DOHH2 (cell line): ENCODE data around the gene VWA3B.

Experiments
- EZH2phosphoT487 ChIP-seq: fragments of 200-600 bp; sonication (generic); IDR thresholded peaks from 2 replicates; pipeline ENCODE4 v1.6.1; 2017; ENCODE audit warnings: borderline replicate concordance, mild to moderate bottlenecking, antibody characterized with exemption, low read length, moderate library complexity, mixed read lengths
- TF ChIP-seq, protein P1 (sequence below): fragments of 200-600 bp; sonication (generic); IDR thresholded peaks from one replicate; pipeline ENCODE4 v1.5.1; 2014; ENCODE audit warnings: antibody characterized with exemption, mild to moderate bottlenecking, low read depth, low read length; ENCODE audit not compliant: poor library complexity, severe bottlenecking

DNA sequence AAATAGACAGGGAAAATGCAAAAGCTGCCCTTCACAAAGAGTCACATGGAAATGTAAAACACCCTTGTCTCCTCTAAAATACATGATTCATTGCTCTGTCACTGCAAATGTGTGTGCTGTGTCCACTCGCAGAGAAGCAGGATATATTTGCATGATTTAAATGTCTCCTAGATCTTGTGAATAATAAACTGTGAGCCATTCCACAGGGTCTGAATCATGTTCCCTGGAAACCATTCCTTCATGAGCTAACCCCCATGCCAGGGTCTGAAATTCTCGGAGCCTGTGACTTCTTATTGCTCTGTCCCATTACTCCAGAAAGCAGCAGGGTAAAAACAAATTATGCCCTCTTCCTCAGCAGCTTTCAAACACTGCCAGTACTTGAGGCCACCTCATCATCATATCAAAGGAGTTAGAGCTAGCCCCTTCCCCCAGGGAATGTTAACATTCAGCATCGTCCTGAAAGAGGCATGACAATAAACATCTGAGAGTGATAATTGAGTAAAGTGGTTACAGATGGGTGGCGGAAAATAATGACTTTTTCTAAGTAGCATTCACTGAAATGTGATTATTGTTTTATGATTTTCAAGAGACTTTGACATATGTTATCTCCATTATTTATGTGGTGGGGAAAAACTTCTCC lies 247.6 kb downstream of the VWA3B start:
- TF ChIP-seq, protein P1, sequence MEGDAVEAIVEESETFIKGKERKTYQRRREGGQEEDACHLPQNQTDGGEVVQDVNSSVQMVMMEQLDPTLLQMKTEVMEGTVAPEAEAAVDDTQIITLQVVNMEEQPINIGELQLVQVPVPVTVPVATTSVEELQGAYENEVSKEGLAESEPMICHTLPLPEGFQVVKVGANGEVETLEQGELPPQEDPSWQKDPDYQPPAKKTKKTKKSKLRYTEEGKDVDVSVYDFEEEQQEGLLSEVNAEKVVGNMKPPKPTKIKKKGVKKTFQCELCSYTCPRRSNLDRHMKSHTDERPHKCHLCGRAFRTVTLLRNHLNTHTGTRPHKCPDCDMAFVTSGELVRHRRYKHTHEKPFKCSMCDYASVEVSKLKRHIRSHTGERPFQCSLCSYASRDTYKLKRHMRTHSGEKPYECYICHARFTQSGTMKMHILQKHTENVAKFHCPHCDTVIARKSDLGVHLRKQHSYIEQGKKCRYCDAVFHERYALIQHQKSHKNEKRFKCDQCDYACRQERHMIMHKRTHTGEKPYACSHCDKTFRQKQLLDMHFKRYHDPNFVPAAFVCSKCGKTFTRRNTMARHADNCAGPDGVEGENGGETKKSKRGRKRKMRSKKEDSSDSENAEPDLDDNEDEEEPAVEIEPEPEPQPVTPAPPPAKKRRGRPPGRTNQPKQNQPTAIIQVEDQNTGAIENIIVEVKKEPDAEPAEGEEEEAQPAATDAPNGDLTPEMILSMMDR, result no peak
- no peak for TF ChIP-seq EZH2phosphoT487
